CD14-positive monocyte (primary cell): ENCODE results near the gene PTPN13. TPM values are rescaled to one million over a fixed set of nuclear protein-coding genes. Genes with fewer than 3 reads are reported as not detected.

Experiments used
- DNase-seq, 3 donors: peaks; one replicate each; pipeline ENCODE4 v3.0.0-alpha.2; 2011 to 2022
- H2AFZ ChIP-seq: 2 replicates; pipeline ENCODE4 v1.6.0; 2012; ENCODE audit warnings: mild to moderate bottlenecking, low read depth, low read length, inconsistent platforms; ENCODE audit not compliant: insufficient read depth, poor library complexity, severe bottlenecking
- H3K27ac ChIP-seq, 2 donors: 1 replicate in 1 of 2; 2 replicates in 1 of 2; pipeline ENCODE4 v1.5.1; 2012 to 2013; ENCODE audit warnings: low read length in 2 of 2, control low read depth in 1 of 2, inconsistent platforms in 1 of 2, low read depth in 1 of 2, mild to moderate bottlenecking in 1 of 2
- H3K27me3 ChIP-seq, 2 donors: one replicate each; pipeline versions ENCODE4 v1.6.0 to v1.6.1; 2011 to 2013; ENCODE audit warnings: low read length in 2 of 2; ENCODE audit not compliant: control insufficient read depth in 2 of 2, insufficient read depth in 2 of 2
- H3K36me3 ChIP-seq, 2 donors: replicated peaks in 1 of 2; 1 replicate in 1 of 2; 2 replicates in 1 of 2; pipeline versions ENCODE4 v1.5.1 to v1.6.1; 2012 to 2013; ENCODE audit warnings: low read length in 2 of 2, control low read depth in 1 of 2, inconsistent platforms in 1 of 2, mild to moderate bottlenecking in 1 of 2; ENCODE audit not compliant: insufficient read depth in 2 of 2, control insufficient read depth in 1 of 2
- H3K4me1 ChIP-seq, 2 donors: 1 replicate in 1 of 2; 2 replicates in 1 of 2; pipeline versions ENCODE4 v1.5.1 to v1.6.1; 2012 to 2013; ENCODE audit warnings: low read length in 2 of 2, control low read depth in 1 of 2, inconsistent platforms in 1 of 2, mild to moderate bottlenecking in 1 of 2, moderate library complexity in 1 of 2; ENCODE audit not compliant: insufficient read depth in 2 of 2, control insufficient read depth in 1 of 2
- H3K4me2 ChIP-seq: replicated peaks from 2 replicates; pipeline ENCODE3; 2012; ENCODE audit warnings: low read length, moderate library complexity, mild to moderate bottlenecking; ENCODE audit not compliant: poor library complexity, severe bottlenecking; ENCODE audit errors: extremely low read depth
- H3K4me3 ChIP-seq, 3 experiments: fragments of 200-600 bp in 1 of 3; sonication (generic) in 1 of 3; replicated peaks in 1 of 3; 1 replicate in 2 of 3; 2 replicates in 1 of 3; pipeline ENCODE4 v1.5.1; 2011 to 2013; ENCODE audit warnings: low read length in 3 of 3, mild to moderate bottlenecking in 3 of 3, control low read depth in 2 of 3, low read depth in 2 of 3, inconsistent platforms in 1 of 3, moderate library complexity in 1 of 3
- H3K79me2 ChIP-seq: 2 replicates; pipeline ENCODE4 v1.6.0; 2012; ENCODE audit warnings: mild to moderate bottlenecking, control low read depth, inconsistent platforms, low read length, moderate library complexity; ENCODE audit not compliant: insufficient read depth
- H3K9ac ChIP-seq: 2 replicates; pipeline ENCODE4 v1.6.0; 2017; ENCODE audit warnings: low read length, mild to moderate bottlenecking; ENCODE audit not compliant: insufficient read depth, poor library complexity, severe bottlenecking
- H3K9me3 ChIP-seq, 2 donors: replicated peaks in 1 of 2; 1 replicate in 1 of 2; 2 replicates in 1 of 2; pipeline versions ENCODE4 v1.5.1 to v1.6.1; 2012 to 2013; ENCODE audit warnings: low read length in 2 of 2, control low read depth in 1 of 2; ENCODE audit not compliant: control insufficient read depth in 1 of 2, insufficient read depth in 1 of 2
- H4K20me1 ChIP-seq: 2 replicates; pipeline ENCODE4 v1.6.0; 2012; ENCODE audit warnings: mild to moderate bottlenecking, low read length, control low read depth, moderate library complexity; ENCODE audit not compliant: insufficient read depth
- H3K27ac Mint-ChIP-seq, 7 donors: one replicate each; pipeline ENCODE4 v1.8.0; 2020; ENCODE audit warnings: mild to moderate bottlenecking in 7 of 7, mixed read lengths in 7 of 7, moderate library complexity in 6 of 7, inconsistent platforms in 2 of 7
- H3K27me3 Mint-ChIP-seq, 3 donors: one replicate each; pipeline ENCODE4 v1.8.0; 2021 to 2022; ENCODE audit warnings: low read depth in 3 of 3, mild to moderate bottlenecking in 3 of 3, mixed read lengths in 3 of 3, moderate library complexity in 3 of 3, inconsistent platforms in 1 of 3
- H3K36me3 Mint-ChIP-seq, 2 donors: one replicate each; pipeline ENCODE4 v1.8.0; 2020; ENCODE audit warnings: mixed read lengths in 2 of 2, inconsistent platforms in 1 of 2, mild to moderate bottlenecking in 1 of 2
- H3K4me1 Mint-ChIP-seq: one replicate; pipeline ENCODE4 v1.8.0; 2020; ENCODE audit warnings: mild to moderate bottlenecking, mixed read lengths
- H3K4me3 Mint-ChIP-seq, 2 donors: one replicate each; pipeline ENCODE4 v1.8.0; 2020; ENCODE audit warnings: mild to moderate bottlenecking in 2 of 2, mixed read lengths in 2 of 2, moderate library complexity in 1 of 2
- H3K9me3 Mint-ChIP-seq, 7 donors: one replicate each; pipeline ENCODE4 v1.8.0; 2020 to 2022; ENCODE audit warnings: mixed read lengths in 7 of 7, mild to moderate bottlenecking in 6 of 7, moderate library complexity in 6 of 7, inconsistent platforms in 2 of 7
- WGBS: methylation state at CpG from one replicate; pipeline ENCODE4 v1.1.5; 2013; ENCODE audit warnings: missing lambda C conversion rate; ENCODE audit not compliant: insufficient coverage; 5-methylcytosine and 5-hydroxymethylcytosine counted together
- intact Hi-C, 2 donors: fragments of 100-400 bp; cut with micrococcal nuclease; formaldehyde crosslinking; loops; one replicate each; pipeline versions ENCODE4 v1.15.0 to v1.15.1; 2023
- polyA minus RNA-seq: library from RNA; depleted of rRNA, polyadenylated mRNA; stranded (reverse); fragments of >200 nt; gene quantifications from 2 replicates; pipeline ENCODE4 v1.2.3, GENCODE V29; 2012
- polyA plus RNA-seq, 3 donors: library from polyadenylated mRNA; depleted of rRNA in 1 of 3; unstranded in 2 of 3; stranded (reverse) in 1 of 3; fragments of 300-500 nt in 2 of 3; fragments of >200 nt in 1 of 3; fragmentation: Illumina TruSeq in 2 of 3; gene quantifications; 1 replicate in 2 of 3; 2 replicates in 1 of 3; pipeline ENCODE4 v1.2.3, GENCODE V29; 2012 to 2021
- total RNA-seq, 12 experiments: library from RNA in 1 of 12; stranded (reverse) in 1 of 12; fragments of 120-200 nt in 1 of 12; gene quantifications; one replicate each; pipeline ENCODE4 v1.2.4 and lab custom pipeline; 2013 to 2026; ENCODE audit warnings: mixed read lengths in 6 of 12, inconsistent platforms in 1 of 12
- TF ChIP-seq, protein P1 (sequence below): fragments of 200-600 bp; IDR thresholded peaks from one replicate; pipeline ENCODE4 v1.8.0; 2022; ENCODE audit warnings: antibody characterized with exemption, mild to moderate bottlenecking

PTPN13 gene, protein sequence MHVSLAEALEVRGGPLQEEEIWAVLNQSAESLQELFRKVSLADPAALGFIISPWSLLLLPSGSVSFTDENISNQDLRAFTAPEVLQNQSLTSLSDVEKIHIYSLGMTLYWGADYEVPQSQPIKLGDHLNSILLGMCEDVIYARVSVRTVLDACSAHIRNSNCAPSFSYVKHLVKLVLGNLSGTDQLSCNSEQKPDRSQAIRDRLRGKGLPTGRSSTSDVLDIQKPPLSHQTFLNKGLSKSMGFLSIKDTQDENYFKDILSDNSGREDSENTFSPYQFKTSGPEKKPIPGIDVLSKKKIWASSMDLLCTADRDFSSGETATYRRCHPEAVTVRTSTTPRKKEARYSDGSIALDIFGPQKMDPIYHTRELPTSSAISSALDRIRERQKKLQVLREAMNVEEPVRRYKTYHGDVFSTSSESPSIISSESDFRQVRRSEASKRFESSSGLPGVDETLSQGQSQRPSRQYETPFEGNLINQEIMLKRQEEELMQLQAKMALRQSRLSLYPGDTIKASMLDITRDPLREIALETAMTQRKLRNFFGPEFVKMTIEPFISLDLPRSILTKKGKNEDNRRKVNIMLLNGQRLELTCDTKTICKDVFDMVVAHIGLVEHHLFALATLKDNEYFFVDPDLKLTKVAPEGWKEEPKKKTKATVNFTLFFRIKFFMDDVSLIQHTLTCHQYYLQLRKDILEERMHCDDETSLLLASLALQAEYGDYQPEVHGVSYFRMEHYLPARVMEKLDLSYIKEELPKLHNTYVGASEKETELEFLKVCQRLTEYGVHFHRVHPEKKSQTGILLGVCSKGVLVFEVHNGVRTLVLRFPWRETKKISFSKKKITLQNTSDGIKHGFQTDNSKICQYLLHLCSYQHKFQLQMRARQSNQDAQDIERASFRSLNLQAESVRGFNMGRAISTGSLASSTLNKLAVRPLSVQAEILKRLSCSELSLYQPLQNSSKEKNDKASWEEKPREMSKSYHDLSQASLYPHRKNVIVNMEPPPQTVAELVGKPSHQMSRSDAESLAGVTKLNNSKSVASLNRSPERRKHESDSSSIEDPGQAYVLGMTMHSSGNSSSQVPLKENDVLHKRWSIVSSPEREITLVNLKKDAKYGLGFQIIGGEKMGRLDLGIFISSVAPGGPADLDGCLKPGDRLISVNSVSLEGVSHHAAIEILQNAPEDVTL (N-terminal part only)
- 1.9 TPM for total RNA-seq (2013)
- polyA plus RNA-seq, result 1 to 10 TPM in 1 of 3 donors, under 1 TPM in 2; 0.04 to 1.0 (median 0.35) TPM
- polyA minus RNA-seq, result 0.42 and 0.72 TPM in 2 replicates
- 0.92 to 7.2 (median 3.0) reads per million in 11 experiments for total RNA-seq (lab: John Stamatoyannopoulos, UW)

DNA sequence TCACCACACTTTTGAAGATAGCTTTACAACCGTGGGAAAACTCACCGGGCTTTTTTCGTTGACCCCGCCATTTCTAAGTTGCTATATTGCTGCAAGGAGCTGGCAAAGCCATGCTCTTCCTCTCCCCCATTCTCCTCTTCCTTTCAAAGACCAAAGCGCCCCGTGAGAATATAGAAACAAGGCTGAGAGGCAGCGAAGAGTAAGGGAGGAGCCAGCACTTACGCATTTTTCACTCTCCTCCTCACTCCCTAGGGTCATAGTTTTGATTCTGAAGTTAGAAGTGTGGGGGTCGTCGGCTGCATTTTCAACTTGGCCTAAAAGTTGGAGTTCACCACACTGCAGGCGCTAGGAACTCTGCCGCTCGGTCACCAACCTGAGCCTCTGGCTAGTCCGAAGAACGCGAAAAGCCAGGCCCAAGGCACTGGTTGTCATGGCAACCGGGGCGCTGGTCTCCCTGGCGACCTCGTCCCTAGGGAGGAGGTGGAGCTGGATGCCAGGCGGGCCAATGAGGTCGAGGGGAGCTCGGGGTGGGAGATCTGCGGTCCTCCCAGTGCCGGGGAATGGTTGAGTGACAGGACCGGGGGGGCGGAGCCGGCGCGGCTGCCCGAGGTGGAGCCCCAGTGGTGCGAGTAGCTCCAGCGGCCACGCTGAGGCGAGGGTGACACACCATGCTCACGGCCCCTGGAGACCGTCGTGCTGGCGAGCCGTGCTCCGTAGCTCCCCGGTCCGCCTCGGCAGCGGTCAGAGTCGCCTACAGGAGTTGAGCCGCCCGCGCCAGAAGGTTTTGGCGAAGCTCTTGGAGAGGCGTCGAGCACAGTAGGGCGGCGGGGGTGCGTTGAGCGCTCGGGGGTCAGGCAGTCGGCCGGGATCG lies at the start of gene PTPN13:
Gene PTPN13 (plus strand): TSS at position 628 of the 871 bp plus-strand sequence. CDS start 40,942 bp downstream, outside the sequence.
- H2AFZ ChIP-seq, result peak within 1 kb of the TSS; percentile 86
- no peaks in the 10 kb centered on the region for H4K20me1 ChIP-seq
- TF ChIP-seq, protein P1, sequence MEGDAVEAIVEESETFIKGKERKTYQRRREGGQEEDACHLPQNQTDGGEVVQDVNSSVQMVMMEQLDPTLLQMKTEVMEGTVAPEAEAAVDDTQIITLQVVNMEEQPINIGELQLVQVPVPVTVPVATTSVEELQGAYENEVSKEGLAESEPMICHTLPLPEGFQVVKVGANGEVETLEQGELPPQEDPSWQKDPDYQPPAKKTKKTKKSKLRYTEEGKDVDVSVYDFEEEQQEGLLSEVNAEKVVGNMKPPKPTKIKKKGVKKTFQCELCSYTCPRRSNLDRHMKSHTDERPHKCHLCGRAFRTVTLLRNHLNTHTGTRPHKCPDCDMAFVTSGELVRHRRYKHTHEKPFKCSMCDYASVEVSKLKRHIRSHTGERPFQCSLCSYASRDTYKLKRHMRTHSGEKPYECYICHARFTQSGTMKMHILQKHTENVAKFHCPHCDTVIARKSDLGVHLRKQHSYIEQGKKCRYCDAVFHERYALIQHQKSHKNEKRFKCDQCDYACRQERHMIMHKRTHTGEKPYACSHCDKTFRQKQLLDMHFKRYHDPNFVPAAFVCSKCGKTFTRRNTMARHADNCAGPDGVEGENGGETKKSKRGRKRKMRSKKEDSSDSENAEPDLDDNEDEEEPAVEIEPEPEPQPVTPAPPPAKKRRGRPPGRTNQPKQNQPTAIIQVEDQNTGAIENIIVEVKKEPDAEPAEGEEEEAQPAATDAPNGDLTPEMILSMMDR, result no peak
- WGBS, result under 1% methylated on average over 47 of the region's 60 CpGs
- H3K27me3 Mint-ChIP-seq, result peaks cover 38 to 50% (median 50%) of the 10 kb centered on the region in 3 donors
- H3K9ac ChIP-seq, result peak within 1 kb of the TSS; percentile 50
- H3K27ac ChIP-seq, result no peak within 1 kb of the TSS
- H3K4me2 ChIP-seq, result peak within 1 kb of the TSS; percentile 86
- H3K36me3 ChIP-seq, result no peaks in the 10 kb centered on the region
- H3K27ac Mint-ChIP-seq, result peak within 1 kb of the TSS in 6 of 7 donors; percentile 30 to 76 (median 64)
- intact Hi-C loops, result no loop called here
- H3K9me3 Mint-ChIP-seq, result peaks cover 0 to 4% (median 2%) of the 10 kb centered on the region in 7 donors
- no peaks in the 10 kb centered on the region for H3K79me2 ChIP-seq
- peak; percentile 55 to 82 (median 68) for DNase-seq
- peak within 1 kb of the TSS; percentile 20 to 77 (median 49) for H3K4me3 ChIP-seq
- no peaks in the 10 kb centered on the region for H3K9me3 ChIP-seq
- peaks cover 21 to 22% of the 10 kb centered on the region in 2 donors for H3K4me1 ChIP-seq
- peaks cover 19% of the 10 kb centered on the region for H3K4me1 Mint-ChIP-seq
- peaks cover 18 to 53% of the 10 kb centered on the region in 2 donors for H3K27me3 ChIP-seq
- peak within 1 kb of the TSS; percentile 87 to 97 for H3K4me3 Mint-ChIP-seq
- H3K36me3 Mint-ChIP-seq, result no peaks in the 10 kb centered on the region
